Measurements from ENCODE around the gene DYNLRB1. TPM values are rescaled to one million over a fixed set of nuclear protein-coding genes. Genes with fewer than 3 reads are reported as not detected.
A peak's percentile ranks its signal among the peaks of the same experiment; 100 is the strongest.

The DYNLRB1 gene
- total RNA-seq, 4 donors from 2014 or later, result 119 to 231 (median 210) TPM

DNA sequence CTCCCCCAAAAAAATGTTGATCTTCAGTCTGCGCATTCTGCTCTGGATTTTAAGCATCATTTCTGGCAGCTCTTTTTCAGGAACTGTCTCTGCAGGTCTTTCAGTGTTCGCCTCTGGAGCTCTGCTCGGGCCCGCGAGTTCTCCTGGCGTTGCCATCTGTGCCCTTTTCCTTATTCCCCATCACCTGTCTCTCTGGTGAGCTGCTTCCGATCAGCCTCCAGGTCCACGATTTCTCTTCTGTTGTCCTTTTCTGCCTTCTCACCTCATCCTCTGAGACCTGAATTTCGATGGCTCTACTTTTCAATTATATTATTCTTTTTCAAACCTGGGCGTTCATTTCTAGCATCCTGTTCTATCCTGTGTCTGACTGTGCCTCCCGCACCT, 41.7 kb downstream of the DYNLRB1 start:
- DNase-seq, result no peak
- intact Hi-C loops (cut with DNase I), result no loop called here
- no peaks in the 10 kb centered on the region for H3K36me3 ChIP-seq
- H3K4me3 ChIP-seq (replicated peaks in 1 of 3), result peak overlapping the region; percentile 56 to 80 (median 58)
- no peaks in the 10 kb centered on the region for H3K9me3 ChIP-seq
- peaks cover 5 to 13% of the 10 kb centered on the region in 2 donors for H3K4me1 ChIP-seq
- TF ChIP-seq CTCF (IDR thresholded peaks at IDR 0.05) (no peak), POLR2A (IDR thresholded peaks at IDR 0.05) (no peak)
- WGBS, 2 donors, result 18 to 22% methylated on average over 11 of the region's 11 CpGs
- peak overlapping the region; percentile 93 to 99 (median 98) for H3K27ac ChIP-seq
- no peaks in the 10 kb centered on the region for H3K27me3 ChIP-seq

DNA sequence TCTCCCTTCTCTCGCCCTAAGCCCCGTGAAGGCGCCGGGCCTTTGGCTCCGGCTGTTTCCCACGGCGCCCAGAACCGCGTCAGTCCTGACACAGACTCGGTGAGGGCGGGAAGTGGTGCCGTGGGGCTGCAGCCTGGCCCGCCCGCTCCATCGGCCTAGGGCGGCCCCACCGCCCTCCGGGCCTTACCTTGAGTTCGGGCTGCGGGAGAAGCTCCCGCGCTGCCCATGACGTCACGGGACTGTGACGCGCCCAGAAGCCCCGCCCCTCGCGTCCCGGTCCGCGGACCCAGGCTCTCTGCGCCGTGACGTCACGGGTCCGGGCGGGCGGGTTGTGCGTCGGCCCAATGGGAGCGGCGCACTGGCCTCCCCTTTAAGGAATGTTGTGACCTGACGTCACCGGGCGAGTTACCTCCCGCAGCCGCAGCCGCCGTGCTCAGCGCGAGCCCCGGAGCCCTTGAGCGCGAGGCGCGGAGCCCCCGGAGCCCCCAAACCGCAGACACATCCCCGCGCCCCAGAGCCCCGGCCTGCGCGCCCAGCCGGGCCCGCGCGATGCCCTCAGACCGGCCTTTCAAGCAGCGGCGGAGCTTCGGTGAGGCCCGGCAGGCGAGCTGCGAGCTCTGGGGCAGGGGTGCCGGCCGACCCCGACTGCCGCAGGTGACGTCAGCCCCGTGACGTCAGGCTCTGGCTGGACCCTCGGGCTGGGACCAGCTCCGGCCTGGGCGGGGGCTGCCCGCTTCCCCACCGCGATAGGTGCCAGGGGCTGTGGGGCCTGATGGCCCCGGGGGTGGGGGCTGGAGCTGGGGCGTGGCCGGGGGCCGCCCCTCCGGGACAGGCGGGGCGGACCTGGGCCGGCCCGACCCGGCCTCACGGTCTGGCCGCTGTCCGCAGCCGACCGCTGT, 42.3 kb downstream of the DYNLRB1 start, which contains the start of gene MAP1LC3A:
MAP1LC3A (plus strand) TSS at position 399 of the 899 bp plus-strand sequence; CDS start at position 550, 151 bp downstream.
- Histone ChIP-seq H3K27me3 (no peaks in the 10 kb centered on the region), H3K36me3 (no peaks in the 10 kb centered on the region), H3K27ac (peak within 1 kb of the TSS; percentile 93 to 99 (median 98)), H3K4me3 (replicated peaks in 1 of 3) (peak within 1 kb of the TSS; percentile 56 to 80 (median 58)), H3K4me1 (peaks cover 5 to 13% of the 10 kb centered on the region in 2 donors), H3K9me3 (no peaks in the 10 kb centered on the region)
- intact Hi-C loops (cut with DNase I), result no loop called here
- 0 to 1% methylated on average over 10 to 30 of the region's 103 CpGs for WGBS, 2 donors
- peak in 1 of 2 donors; percentile 79 for TF ChIP-seq POLR2A (IDR thresholded peaks at IDR 0.05)
- peak in 1 of 6 experiments; percentile 34 for TF ChIP-seq CTCF (IDR thresholded peaks at IDR 0.05)
- peak; percentile 94 to 96 for DNase-seq

DNA sequence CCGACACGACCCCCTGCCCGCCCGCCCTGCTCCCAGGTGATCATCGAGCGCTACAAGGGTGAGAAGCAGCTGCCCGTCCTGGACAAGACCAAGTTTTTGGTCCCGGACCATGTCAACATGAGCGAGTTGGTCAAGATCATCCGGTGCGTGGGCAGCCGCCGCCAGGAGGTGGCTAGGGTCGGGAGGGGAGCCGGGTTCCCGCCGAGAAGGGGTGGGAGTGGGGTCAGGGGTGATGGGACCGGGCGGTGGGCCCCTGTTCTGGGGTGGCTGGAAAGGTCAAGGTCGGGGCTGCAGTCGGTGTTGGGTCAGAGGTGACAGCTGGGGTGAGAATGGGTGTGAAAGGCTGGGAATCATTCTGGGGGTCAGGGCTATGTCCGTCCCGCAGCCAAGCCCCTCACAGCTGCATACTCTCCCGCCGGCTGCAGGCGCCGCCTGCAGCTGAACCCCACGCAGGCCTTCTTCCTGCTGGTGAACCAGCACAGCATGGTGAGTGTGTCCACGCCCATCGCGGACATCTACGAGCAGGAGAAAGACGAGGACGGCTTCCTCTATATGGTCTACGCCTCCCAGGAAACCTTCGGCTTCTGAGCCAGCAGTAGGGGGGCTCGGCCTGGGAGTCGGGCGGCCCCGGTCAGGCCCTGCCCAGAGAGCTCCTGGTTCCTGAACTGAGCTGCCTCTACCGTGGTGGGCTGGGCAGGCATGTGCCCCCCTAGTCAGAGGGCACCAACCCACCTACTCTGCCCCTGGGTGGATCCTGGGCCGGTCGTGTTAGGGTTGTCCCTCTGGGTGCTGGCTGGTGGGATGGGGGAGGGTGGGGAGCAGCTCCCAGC, 43.3 kb downstream of the DYNLRB1 start:
- Histone ChIP-seq H3K36me3 (no peaks in the 10 kb centered on the region), H3K27ac (peak overlapping the region; percentile 93 to 99 (median 98)), H3K9me3 (no peaks in the 10 kb centered on the region), H3K4me1 (peaks cover 5 to 13% of the 10 kb centered on the region in 2 donors), H3K27me3 (no peaks in the 10 kb centered on the region), H3K4me3 (replicated peaks in 1 of 3) (peak overlapping the region in 1 of 3 donors; percentile 80)
- TF ChIP-seq POLR2A (IDR thresholded peaks at IDR 0.05) (no peak), CTCF (IDR thresholded peaks at IDR 0.05) (no peak)
- WGBS, 2 donors, result 59 to 65% methylated on average over 33 to 34 of the region's 43 CpGs
- intact Hi-C loops (cut with DNase I), result loop anchor here (5.0 to 10.0 kb wide), 2 partner anchors 148 to 205 kb away; no protein-coding TSS in a partner anchor
- peak; percentile 20 to 34 for DNase-seq

DNA sequence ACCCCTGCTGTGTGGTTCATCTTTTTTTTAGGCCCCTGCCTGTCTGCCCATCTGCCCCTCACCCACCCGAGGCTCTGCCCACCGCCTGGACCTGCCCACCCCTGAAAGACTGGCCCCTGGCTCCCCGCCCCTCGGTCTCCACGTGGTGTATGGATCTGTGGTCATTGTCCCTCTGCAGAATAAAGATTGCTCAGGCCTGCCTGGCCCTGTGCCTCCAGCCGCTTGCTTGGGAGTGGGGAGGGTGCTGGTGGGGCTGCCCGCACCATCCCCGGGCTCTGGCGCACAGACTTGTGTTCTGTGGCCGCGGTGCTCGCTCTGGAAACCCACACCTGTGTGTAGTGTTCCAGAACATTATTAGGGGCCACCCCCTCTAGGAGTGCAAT, 43.9 kb downstream of the DYNLRB1 start:
- TF ChIP-seq CTCF (IDR thresholded peaks at IDR 0.05), result no peak
- no peak for TF ChIP-seq POLR2A (IDR thresholded peaks at IDR 0.05)
- Histone ChIP-seq H3K36me3 (no peaks in the 10 kb centered on the region), H3K27me3 (no peaks in the 10 kb centered on the region), H3K27ac (peak overlapping the region in 1 of 3 donors; percentile 58), H3K4me3 (replicated peaks in 1 of 3) (no peak overlapping the region), H3K9me3 (no peaks in the 10 kb centered on the region), H3K4me1 (peaks cover 5 to 13% of the 10 kb centered on the region in 2 donors)
- DNase-seq, result no peak
- intact Hi-C loops (cut with DNase I), result loop anchor here (5.0 to 10.0 kb wide), 2 partner anchors 147 to 205 kb away; no protein-coding TSS in a partner anchor
- WGBS, 2 donors, result 89 to 93% methylated on average over 5 to 11 of the region's 12 CpGs

Data from thyroid gland (tissue), 4 donors.